ENCODE results near the gene RPS21. TPM values are rescaled to one million over a fixed set of nuclear protein-coding genes. Genes with fewer than 3 reads are reported as not detected.

Gene RPS21
- total and polyA plus RNA-seq, 9 of the 15 experiments (the other 6 are each of a cell fraction or from before 2014, with no cell fraction given), result 1,380 to 5,647 (median 3,091) TPM

- TF ChIP-seq SMAD1 (IDR thresholded peaks at IDR 0.05; ENCODE audit: low read depth, low read length, partially characterized antibody) (peak; percentile 33), HDAC1 (IDR thresholded peaks at IDR 0.05) (peak in 1 of 2 experiments; percentile 9; a peak in 1 of 4 replicates), KAT8 (IDR thresholded peaks at IDR 0.05; ENCODE audit: low read depth) (no peak), ZNF511 (CRISPR knock-in tag; IDR thresholded peaks at IDR 0.05) (no peak), ZNF184 (CRISPR knock-in tag; IDR thresholded peaks at IDR 0.05) (no peak), MTA3 (IDR thresholded peaks at IDR 0.05; ENCODE audit: borderline replicate concordance) (peak; percentile 60; the same call in 1 of the 2 replicates), RAD21 (CRISPR knock-in tag; conservative IDR thresholded peaks at IDR 0.05 in 1 of 2, IDR thresholded peaks at IDR 0.05 in 1 of 2) (no peak), EP400 (IDR thresholded peaks at IDR 0.05) (peak; percentile 87), TCF7 (IDR thresholded peaks at IDR 0.05; ENCODE audit: borderline replicate concordance) (no peak), MYC (IDR thresholded peaks at IDR 0.05; ENCODE audit: low read depth, low read length) (peak; percentile 66; the same call in 1 of the 2 replicates), MYC (CRISPR knock-in tag; IDR thresholded peaks at IDR 0.05; ENCODE audit: borderline replicate concordance, low read depth) (no peak), ZSCAN29 (IDR thresholded peaks at IDR 0.05) (no peak), ZBTB2 (IDR thresholded peaks at IDR 0.05) (peak; percentile 74), MITF (IDR thresholded peaks at IDR 0.05) (no peak), CCNT2 (IDR thresholded peaks at IDR 0.05; ENCODE audit: borderline replicate concordance, extremely low read depth, insufficient read length, low read depth, low read length) (no peak), FOSL1 (tag; conservative IDR thresholded peaks at IDR 0.05) (0 out of 2 replicates have a peak, but pooled peaks have one; percentile 31), ZNF778 (CRISPR knock-in tag; IDR thresholded peaks at IDR 0.05) (no peak), ZNF76 (CRISPR knock-in tag; IDR thresholded peaks at IDR 0.05; ENCODE audit: borderline replicate concordance) (no peak), L3MBTL2 (IDR thresholded peaks at IDR 0.05) (peak; percentile 43; the same call in 1 of the 2 replicates), SPI1 (IDR thresholded peaks at IDR 0.05; ENCODE audit: borderline replicate concordance, low read depth, low read length) (no peak), TSHZ1 (CRISPR knock-in tag; IDR thresholded peaks at IDR 0.05) (no peak)
Observed at GRCh38 chr20:62359043-62359490, 27.8 kb upstream of the RPS21 start (continued).
